Kidney epithelial cell (primary cell): ENCODE measurements around the gene DAPK2. TPM values are rescaled to one million over a fixed set of nuclear protein-coding genes. Genes with fewer than 3 reads are reported as not detected.

Source experiments
- DNase-seq: peaks from one replicate; pipeline ENCODE4 v3.0.0-alpha.2; 2010; ENCODE audit warnings: low read depth
- H3K27me3 ChIP-seq: 2 replicates; pipeline ENCODE4 v1.6.0; 2011; ENCODE audit warnings: low read length; ENCODE audit not compliant: control insufficient read depth, insufficient read depth
- H3K36me3 ChIP-seq: 2 replicates; pipeline ENCODE4 v1.5.1; 2011; ENCODE audit warnings: low read length; ENCODE audit not compliant: control insufficient read depth, insufficient read depth
- H3K4me3 ChIP-seq: 2 replicates; pipeline ENCODE4 v1.5.1; 2011; ENCODE audit warnings: low read depth, mild to moderate bottlenecking, control low read depth, low read length
- total RNA-seq: library from RNA; depleted of rRNA; stranded (reverse); fragments of >200 nt; gene quantifications from 2 replicates; pipeline ENCODE4 v1.2.3, GENCODE V29; 2015
- TF ChIP-seq, protein P1 (sequence below): IDR thresholded peaks from 2 replicates; pipeline ENCODE4 v1.5.1; 2011; ENCODE audit warnings: mild to moderate bottlenecking, moderate library complexity, low read length, control low read depth, inconsistent platforms; ENCODE audit not compliant: insufficient read depth, poor library complexity, severe bottlenecking

The DAPK2 gene
- total RNA-seq, 1 donor from 2014 or later: 0.21 TPM

DNA sequence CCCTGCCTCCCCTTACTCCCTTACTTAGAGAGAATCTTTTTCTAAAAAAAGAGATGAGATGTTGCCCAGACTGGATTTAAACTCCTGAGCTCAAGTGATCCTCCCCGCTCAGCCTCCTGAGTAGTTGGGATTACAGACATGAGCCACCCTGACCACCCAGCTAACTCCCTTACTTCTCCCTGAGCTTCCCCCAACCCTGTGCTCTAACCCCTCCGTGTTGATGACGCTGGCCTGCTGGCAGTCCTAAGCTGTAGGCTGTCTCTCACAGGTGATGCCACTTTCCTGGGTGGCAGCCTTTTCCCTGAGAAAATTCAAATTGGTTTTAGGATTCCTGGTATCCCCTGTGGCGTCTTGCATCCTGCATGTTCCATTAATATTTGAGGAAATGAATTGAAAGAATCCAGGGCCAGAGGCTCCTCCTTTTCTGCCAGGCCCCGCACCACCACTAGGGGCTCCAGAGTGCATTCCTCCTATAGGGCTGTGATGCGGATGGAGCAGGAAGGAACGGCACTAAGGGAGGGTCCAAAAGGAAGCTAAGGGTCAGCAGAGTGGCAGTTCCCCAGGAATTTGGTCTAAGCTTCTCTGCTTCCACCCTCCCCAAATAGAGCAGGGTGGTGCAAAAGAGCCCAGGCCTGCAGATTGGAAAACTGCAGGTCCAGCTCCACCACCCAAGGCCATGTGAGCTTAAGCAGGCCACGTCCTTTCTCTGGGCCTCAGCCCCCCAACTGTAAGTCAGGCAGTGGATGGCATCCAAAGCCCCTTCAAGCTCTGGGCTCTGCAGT is 101.1 kb downstream of the DAPK2 start:
- TF ChIP-seq, protein P1, sequence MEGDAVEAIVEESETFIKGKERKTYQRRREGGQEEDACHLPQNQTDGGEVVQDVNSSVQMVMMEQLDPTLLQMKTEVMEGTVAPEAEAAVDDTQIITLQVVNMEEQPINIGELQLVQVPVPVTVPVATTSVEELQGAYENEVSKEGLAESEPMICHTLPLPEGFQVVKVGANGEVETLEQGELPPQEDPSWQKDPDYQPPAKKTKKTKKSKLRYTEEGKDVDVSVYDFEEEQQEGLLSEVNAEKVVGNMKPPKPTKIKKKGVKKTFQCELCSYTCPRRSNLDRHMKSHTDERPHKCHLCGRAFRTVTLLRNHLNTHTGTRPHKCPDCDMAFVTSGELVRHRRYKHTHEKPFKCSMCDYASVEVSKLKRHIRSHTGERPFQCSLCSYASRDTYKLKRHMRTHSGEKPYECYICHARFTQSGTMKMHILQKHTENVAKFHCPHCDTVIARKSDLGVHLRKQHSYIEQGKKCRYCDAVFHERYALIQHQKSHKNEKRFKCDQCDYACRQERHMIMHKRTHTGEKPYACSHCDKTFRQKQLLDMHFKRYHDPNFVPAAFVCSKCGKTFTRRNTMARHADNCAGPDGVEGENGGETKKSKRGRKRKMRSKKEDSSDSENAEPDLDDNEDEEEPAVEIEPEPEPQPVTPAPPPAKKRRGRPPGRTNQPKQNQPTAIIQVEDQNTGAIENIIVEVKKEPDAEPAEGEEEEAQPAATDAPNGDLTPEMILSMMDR: peak; percentile 98
- no peak for DNase-seq

DNA sequence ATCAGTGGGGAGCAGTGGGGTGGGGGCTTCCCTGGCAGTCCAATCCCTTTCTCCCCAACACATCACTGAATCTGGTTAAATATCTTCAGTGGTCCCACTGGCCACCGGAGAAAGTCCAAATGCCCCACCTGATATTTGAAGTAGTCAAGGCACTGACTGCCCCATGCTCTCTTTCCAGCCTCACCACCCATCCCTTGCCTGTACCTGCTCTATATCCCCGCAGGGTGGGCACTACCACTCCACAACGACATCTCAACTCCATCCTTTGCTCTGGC is 101.7 kb downstream of the DAPK2 start:
- H3K4me3 ChIP-seq: no peak overlapping the region
- no peak for DNase-seq
- TF ChIP-seq, protein P1: no peak
- no peaks in the 10 kb centered on the region for H3K27me3 ChIP-seq
- H3K36me3 ChIP-seq: no peaks in the 10 kb centered on the region

More for the DNA sequence above, 101.1 kb downstream of the DAPK2 start:
- no peaks in the 10 kb centered on the region for H3K27me3 ChIP-seq
- H3K4me3 ChIP-seq: no peak overlapping the region
- no peaks in the 10 kb centered on the region for H3K36me3 ChIP-seq

DNA sequence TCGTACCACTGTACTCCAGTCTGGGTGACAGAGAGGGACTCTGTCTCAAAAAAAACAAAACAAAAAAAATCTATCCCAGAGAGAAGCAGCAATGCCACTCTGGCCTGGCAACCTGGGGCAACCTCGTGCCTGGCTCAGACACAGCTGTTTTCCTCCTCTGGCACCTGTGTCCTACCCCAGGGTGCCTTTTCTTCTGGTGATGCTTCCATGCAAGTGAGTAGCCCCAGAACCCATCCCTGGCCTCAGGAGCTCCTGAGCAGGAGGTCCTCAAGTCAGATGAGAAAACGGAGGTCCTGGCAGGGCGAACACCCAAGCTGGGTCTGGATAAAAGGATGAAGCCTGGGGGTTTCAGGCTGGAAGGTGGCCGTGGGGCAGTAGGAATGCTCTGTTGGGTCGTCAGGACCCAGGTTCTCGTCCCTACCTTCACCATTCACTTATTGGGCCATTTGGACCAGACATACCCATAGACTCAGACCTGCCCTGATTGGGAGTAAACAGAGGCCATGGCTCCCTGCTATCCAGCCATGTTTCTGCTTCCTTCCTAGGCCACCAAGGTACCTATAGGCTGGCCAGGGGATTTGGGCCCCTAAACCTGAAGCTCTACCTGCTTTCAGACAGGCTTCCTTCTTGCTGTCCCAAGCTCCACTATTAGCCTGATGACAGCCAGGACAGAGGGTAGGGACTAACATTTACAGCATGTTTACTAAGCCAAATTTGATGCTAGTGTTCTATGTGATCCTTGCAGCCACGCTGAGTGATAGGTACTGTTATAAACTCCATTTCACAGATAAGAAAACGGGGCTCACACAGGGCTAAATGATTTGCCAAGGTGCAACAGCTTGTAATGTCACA is 102.2 kb downstream of the DAPK2 start:
- Histone ChIP-seq H3K36me3 (no peaks in the 10 kb centered on the region), H3K4me3 (no peak overlapping the region), H3K27me3 (no peaks in the 10 kb centered on the region)
- TF ChIP-seq, protein P1: no peak
- DNase-seq: no peak

DNA sequence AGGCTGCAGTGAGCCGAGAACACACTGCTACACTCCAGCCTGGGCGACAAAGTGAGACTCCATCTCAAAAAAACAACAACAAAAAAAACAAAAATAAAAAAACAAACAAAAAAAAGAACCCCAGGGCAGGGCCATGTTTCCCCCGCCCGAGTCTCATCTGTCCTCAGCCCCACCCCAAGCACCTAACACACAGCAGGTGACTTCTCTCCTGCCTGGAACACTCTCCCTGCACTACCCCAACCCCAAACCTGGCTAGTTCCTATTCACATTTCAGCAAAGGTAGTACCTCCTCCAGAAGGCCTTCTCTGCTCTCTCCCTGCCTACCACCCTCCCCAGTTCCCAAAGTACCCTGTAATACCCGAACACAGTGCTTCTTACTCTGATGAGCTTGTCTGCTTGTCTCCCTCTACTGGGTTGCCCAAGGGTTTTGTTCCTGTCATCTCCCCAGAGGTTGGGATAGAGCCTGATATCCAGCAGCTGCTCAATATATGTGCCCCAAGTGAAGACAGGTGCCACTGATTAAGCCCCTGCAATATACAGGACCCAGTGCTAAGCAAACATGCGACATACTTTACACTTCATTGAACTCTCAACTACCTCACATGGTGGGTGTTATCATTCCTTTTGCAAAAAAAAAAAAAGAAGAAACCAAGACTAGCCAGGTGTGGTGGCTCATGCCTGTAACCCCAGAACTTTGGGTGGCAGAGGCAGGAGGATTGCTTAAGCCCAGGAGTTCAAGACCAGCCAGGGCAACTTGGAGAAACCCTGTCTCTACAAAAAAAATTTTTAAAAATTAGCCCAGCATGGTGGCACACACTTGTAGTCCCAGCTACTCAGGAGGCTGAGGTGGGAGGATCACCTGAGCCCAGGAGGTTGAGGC is 103.6 kb downstream of the DAPK2 start:
- H3K36me3 ChIP-seq: no peaks in the 10 kb centered on the region
- no peak for DNase-seq
- TF ChIP-seq, protein P1: no peak
- no peaks in the 10 kb centered on the region for H3K27me3 ChIP-seq
- H3K4me3 ChIP-seq: no peak overlapping the region

DNA sequence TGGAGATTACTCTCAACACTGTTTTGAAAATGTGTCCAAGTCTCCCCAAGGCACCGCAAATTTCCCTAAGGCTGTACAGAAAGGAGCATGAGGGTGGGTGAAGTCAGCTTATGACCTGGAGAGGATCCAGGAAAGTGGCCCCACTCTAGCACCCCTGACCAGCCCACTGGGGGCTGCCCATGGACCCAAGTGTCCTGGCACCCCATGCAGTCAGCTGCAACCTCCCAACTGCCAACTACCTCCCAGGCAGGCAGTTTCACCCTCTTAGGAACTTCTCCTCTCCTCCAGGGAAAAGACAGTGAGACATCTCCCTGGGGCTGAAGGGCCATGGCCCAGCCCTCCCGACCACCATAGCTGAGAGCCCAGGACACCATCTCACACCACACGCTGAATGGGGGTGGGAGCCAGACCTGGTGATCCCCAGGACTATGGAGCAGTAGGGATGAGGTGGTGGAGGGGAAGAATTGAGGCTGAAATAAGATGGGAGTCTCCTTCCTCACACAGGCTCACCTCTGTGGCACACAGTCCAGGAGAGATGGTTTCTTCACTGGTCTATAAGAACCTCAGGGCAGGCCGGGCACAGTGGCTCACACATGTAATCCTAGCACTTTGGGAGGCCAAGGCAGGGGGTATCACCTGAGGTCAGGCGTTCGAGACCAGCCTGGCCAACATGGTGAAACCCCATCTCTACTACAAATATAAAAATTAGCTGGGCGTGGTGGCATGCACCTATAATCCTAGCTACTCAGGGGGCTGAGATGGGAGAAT is 104.4 kb downstream of the DAPK2 start:
- Histone ChIP-seq H3K27me3 (no peaks in the 10 kb centered on the region), H3K4me3 (no peak overlapping the region), H3K36me3 (no peaks in the 10 kb centered on the region)
- no peak for DNase-seq
- TF ChIP-seq, protein P1: no peak
